G401.6 (cell line): Measurements from ENCODE around the gene OFD1.
A peak's percentile ranks its signal among the peaks of the same experiment; 100 is the strongest.

Experiments used
- FAIRE-seq: peaks from 2 replicates; lab custom pipeline; 2012; peaks lifted over from hg19 to GRCh38; lab: Jason Lieb, UNC

The OFD1 gene

DNA sequence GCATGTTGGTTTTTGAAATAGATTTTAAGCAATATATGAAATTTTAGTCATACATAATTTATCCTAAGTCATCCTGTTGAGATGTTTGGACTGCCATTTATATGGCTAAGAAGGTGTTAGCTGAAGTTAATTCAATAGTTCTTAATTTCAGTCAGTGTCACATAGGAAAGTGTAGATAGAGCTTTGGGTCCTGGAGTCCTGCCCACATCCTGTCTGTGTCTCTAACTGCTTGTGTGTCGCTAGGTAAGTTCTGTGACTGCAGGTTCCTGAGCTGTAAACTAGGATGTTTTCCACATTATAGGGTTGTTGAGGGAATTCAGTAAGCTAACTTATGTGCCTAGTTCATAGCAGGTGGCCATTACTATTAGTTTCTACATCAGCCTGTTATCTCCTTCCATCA, 20.7 kb downstream of the OFD1 start:
- no peak for FAIRE-seq

- FAIRE-seq, result peak; percentile 3
These were observed 21.8 kb downstream of the OFD1 start for GRCh38 chrX:13756381-13756780.

- no peak for FAIRE-seq
These were observed 24.7 kb downstream of the OFD1 start for GRCh38 chrX:13759152-13759718.

- FAIRE-seq, result no peak
These were observed 25.9 kb downstream of the OFD1 start for GRCh38 chrX:13760426-13760825.

DNA sequence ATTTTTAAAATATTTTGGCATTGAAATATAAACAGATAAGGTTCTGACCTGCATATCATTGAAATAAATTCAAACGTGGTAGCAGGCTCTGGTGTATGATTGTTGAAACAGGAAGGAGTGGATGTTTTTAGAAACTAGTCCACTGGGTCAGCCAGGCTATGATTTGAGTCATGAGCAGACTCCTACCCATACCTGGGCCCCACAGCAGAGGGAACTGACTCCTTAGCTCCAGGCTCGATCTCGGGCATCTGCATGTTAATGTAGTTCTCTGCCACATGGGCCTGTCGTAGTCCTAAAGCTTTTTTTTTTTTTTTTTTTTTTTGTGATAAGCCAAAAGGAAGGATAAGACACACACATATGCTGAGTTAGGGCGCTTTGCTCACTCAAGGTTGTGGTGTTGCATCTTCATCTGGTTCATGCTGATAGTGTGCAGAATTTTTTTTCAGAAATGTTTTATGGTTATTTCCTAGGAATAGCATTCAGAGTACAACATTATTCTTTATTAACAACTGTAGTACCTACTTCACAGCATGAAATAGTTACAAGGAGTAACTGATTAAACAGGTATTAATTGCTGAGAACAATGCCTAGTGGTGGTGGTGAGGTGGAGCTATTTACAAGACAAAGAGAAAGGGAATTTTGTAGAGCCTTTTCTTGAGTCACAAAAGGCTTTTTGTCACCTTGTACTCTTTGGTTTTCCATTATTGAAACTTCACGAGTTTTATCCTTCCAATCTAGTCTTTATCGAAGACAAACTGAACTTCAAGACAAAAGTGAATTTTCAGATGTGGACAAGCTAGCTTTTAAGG, 27.3 kb downstream of the OFD1 start:
- FAIRE-seq, result no peak

GRCh38 chrX:13763489-13763888, 28.9 kb downstream of the OFD1 start:
- FAIRE-seq, result no peak

DNA sequence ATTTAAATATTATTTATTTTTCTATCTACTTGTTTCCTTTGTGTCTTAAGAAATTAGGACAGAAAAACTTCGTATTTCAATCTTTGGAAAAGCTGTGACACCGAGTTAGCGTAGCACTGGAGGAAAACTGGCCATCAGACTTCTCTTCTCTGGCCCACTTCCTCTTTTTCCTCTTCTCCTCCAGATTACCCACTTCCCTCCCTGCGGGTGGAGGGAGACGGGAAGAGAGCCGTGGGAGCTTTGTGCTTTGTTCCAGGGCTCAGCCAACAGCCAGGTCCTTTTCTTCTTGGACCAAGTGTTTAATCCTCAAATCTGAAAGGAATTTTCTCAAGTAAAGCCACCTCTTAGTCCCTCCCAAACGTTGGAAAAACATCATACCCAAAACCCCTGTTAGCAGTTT, 29.7 kb downstream of the OFD1 start:
- FAIRE-seq, result no peak

DNA sequence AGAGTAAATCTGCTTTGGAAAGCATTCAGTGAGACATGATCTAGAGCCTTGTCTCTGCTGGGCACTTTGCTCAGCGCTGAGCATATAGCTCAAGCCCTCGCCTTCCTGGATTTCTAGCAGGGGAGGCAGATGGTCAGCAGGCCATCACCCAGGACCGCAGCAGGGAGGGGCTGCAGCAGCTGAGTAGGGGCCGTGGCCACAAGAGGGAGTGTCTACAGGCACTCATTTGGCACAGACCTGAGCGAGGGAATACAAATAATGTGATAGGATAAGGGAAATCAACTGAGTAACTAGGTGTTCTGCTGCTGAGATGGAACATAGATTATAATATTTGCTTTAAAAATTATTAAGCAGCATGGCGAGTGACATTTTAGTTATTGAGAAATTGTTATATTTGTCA, 30.2 kb downstream of the OFD1 start:
- FAIRE-seq, result no peak

DNA sequence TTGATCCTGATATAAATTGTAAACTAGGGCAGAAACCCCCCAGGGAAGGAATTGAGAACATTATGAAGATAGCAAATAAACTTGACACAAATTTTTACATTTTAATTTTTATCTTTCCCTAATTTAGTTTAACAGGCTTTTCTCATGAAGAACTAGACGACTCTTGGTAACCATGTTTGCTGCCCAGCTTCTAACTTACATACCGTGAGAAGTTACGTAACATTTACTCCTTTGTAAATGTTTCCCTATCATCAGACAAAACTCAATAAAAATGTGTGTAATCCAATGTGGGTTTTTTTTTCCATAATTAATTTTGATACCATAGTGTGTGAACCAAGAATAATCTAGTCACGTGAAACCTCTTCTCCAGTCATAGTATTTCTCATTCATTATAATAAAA, 34.4 kb downstream of the OFD1 start:
- no peak for FAIRE-seq

DNA sequence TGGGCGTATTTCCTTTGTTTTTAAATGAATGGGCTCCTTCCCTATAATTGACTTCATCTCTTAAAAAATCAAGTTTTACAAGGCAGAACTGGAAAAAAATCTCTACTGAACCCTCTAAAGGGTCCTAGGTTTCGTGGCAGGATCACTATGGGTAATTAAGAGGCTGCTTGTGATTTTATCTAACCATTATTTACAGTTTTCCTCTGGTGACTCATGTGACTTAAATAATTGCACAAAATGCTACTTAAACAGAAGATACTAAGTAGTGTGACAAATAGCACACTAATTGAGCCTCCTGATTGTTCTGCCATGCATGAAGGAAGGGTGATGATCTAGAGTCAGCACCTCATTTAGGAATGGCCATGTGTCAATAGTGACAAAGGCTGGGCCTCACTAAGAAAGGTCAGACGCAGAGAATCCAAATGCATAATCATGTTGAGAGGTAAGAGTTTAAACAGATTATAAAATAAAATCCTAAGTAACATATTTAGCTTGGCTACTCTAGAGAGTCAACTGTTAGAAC, 35.5 kb downstream of the OFD1 start:
- no peak for FAIRE-seq

GRCh38 chrX:13774696-13775095, 40.1 kb downstream of the OFD1 start:
- no peak for FAIRE-seq

DNA sequence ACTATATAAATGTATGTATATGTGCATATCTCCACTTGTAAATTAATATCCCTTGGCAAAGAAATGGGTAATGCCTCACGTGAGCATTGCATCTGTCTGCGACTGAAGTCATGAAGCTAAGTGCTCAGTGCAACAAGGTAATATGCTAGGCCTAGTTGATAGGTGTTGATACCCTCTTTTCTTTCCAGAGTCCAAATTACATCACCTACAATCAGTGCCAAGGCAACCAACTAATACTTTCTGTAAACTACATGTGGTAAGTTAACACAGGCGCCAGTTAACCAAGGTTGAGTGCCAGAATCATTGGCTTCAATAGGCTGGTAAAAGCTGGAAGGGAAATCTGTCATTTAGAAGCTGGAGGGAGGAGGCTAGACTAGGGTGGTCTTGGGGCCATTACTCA, 41.3 kb downstream of the OFD1 start:
- FAIRE-seq, result no peak

DNA sequence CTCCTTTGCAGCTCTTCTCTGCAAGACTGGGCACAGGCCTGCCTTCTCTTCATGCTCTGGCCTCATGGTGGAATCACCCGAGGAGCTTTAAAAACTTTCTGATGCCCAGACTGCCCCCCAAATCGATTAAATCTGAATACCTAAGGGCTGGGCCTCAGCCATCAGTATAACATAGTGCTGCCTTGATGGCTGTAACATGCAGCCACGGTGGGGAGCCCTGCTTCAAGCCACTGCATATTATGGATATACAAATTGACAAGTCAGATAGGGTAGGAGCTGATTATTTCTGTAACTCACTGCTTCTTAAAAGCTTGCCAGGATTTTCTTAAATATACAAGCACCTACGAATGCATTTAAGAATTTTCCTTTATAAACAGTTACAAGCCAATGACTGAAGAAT, 41.8 kb downstream of the OFD1 start:
- FAIRE-seq, result no peak

DNA sequence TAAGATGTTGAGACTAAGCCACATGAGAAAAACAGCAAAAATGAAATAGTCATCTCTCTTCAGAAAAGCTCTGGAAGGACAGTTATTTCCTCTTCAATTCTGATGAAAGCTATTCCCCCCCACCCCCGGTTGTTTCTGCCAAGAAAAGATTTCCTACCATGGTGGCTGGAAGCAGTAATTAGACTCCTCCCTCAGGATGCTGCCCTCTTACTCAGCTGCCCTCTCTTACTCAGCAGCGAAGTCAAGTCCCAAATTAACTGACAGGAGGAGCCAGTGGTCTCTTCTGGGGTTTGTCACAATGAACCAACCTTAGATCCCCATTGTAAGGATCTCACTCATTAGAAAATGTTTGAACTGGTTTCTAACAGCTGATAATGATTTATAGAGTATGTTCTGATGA, 44.4 kb downstream of the OFD1 start:
- no peak for FAIRE-seq

DNA sequence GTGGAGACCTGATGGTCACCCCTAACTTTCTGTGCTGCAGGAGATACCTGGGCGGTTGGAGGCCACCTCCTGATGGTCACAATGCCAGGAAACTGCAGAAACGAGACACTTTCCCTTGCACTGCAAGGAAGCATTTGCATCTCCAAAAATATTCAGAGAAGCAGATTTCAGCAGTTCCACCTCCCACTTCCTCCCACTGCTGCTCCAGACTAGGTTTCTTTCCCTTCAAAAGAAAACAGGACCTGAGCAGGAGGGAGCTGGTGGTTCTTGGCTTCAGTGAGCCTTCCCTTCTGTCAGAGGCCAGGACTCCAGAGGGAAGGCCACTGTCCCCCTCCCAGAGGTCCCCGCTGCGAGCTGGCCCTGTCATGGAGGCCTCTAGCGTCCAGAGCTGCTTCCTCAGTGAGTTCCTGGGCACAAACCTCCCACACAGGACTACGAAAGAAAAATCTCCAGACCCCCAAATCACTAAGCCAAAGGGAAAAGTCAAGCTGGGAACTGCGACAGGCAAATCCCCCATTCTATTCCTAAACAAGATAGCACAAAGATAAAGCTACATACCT, 46.4 kb downstream of the OFD1 start:
- no peak for FAIRE-seq

- FAIRE-seq, result no peak
These were observed 51.5 kb downstream of the OFD1 start for GRCh38 chrX:13786048-13786447.

GRCh38 chrX:13790206-13791131, 55.9 kb downstream of the OFD1 start:
- FAIRE-seq, result no peak

GRCh38 chrX:13791145-13791544, 56.6 kb downstream of the OFD1 start:
- no peak for FAIRE-seq

DNA sequence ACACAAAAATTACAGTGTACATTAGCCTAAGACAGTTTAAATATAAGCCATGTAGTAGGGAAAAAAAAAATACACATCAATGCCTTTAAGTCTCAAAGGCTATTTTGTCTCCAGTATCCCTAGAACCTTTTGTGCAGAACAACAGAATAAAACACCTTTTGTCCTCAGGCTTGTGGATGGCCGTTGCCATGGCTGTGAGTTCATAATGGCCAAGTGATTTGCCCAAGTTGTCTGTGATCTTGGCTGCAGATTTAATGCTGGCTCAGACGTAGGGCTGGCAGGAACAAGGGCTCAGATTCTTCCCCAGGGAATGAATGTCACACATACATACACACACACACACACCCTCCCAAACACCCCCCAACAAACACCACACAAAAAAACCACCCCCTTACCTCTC, 57.0 kb downstream of the OFD1 start:
- no peak for FAIRE-seq

DNA sequence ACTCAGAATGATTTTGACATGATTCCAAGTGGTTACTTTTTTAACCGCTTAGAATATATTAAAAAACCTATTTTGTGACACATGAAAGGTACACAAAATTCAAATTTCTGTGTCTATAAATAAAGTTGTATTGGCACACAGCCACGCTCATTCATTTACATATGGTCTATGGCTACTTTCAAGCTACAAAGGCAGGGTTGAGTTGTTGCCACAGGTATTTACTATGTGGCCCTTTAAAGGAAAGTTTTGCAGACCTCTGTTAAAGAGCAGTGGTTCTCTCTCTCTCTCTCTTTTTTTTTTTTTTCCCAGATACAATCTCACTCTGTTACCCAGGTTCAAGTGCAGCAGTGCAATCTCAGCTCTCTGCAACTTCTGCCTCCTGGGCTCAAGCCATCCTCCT, 59.3 kb downstream of the OFD1 start:
- FAIRE-seq, result no peak

DNA sequence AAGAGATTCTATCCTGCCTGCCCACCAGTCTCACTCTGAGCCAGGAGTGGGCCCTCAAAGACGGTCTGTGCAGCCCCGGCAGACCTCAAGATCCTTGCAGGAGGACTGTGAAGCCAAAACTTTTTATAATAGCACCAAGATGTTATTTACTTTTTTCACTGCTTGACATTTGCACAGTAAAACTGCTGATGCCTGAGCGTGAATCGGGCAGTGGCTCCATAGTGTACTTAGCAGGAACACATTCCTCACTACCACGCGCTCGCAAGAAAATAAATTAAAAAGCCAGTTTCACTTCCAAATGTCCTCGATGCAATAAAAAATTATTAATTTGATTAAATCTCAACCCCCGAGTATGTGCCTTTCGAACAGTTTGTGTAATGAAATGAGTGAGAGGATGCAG, 59.9 kb downstream of the OFD1 start:
- no peak for FAIRE-seq

DNA sequence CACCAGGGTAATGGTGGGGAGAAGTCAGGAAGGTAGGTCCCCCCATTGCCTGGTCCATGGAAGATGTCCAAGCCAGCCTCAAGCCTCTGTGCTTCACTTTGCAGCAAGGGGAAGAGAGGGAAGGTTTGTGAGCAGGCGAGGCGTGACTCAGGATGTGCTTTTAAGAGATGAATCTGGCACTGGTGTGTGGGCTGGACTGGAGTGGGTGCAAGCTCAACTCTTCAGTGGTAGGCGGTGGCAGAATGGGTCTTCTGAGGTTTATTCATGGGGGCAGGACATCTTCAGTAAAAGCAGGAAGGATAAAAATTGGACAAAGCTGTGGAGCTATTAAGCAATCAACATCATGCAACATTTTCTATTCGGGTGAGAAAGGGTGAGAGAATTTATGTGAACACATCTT, 63.0 kb downstream of the OFD1 start:
- no peak for FAIRE-seq

- FAIRE-seq, result no peak
These were observed 63.6 kb downstream of the OFD1 start for GRCh38 chrX:13798184-13798583.
